ENCODE measurements around the gene CPA1.
"Not testable (repeated sequence)": the region's sequence is repeated elsewhere in the genome, so short reads cannot be mapped to it uniquely, and the experiment has no call there.

Gene CPA1

DNA sequence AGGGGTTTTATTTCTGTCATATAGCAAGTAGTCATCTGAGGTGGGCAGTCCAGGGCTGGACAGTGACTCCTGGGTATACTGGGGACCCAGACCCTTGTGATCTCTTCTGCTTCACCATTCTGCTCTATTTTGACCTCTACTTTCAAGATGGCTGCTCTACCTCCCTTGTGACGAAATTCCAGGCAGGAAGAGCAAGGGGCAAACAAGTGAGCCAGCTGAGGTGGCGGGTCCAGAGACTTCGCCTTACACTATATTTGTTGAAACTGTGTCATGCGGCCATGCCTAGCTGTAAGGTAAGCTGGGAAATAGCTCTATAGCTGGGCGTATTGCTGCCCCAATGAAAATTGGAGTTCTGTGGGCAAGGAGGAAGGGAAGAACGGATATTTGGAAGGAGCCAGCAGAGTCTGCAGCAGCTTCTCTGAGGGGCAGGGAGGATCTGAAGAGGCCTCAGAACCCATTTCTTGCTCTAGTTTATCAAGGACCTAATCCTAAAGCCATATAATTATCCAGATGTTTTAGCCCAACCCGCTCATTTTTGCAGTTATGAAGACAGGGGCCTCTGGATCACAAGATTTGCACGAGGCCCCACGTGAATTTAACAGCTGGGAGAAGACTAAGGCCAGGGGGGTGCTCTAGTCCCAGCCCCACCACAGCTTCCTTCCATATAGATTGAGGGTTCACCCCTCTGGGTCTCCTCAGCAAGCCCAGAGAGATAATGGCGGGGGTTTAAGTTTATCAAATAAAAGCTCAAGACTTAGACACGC is 7.7 kb upstream of the CPA1 start:
- DNase-seq (ENCODE audit: low read depth in 2 of 2): no peak

DNA sequence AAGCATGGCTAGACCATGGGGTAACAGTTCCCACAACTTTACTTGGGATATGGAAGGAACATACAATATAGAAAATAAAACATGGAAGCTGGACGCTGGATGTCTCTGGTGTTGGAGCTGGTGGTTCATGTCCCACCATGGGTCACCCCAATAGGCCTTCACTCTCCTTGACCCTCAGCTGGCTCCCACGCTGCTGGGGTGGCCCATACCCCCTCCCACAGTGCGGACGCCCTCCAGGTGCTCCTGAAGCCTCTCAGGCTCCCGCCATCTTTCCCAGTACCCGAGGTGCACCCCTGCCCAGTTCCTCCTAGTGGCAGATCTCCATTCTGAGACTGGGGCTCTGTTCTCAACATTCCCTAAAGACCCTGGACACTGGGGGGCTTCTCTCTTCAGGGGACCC is 5.8 kb upstream of the CPA1 start:
- no peak for DNase-seq (ENCODE audit: low read depth in 2 of 2)

DNA sequence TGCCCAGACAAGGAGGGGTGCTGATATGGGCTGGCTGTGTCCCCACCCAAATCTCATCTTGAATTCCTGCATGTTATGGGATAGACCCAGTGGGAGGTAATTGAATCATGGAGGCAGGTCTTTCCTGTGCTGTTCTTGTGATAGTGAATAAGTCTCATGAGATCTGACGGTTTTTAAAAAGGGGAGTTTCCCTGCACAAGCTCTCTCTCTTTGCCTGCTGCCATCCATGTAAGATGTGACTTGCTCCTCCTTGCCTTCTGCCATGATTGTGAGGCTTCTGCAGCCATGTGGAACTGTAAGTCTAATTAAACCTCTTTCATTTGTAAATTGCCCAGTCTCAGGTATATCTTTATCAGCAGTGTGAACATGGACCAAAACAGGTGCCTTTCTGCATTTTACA is 3.8 kb upstream of the CPA1 start:
- DNase-seq (ENCODE audit: low read depth in 2 of 2): not testable (repeated sequence)

DNA sequence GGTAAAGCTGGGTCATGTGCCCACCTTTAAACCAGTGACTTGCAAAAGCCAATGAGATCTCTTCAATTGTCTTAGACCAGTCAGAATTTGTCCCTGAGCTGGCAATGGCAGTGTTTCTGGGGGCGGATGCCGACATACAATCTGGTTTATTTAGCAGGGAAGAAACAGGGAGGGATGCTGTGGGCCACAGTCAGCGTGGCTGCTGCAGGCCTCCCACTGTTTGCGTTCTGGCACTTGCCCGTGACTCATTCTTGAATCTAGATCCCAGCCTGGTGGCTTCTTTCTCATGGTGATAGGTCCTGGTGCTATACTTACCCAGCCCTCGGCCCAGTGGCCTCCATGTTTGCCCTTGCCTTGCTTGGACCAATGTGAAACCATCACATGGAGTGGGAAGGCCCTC is 3.1 kb upstream of the CPA1 start:
- no peak for DNase-seq (ENCODE audit: low read depth in 2 of 2)

DNA sequence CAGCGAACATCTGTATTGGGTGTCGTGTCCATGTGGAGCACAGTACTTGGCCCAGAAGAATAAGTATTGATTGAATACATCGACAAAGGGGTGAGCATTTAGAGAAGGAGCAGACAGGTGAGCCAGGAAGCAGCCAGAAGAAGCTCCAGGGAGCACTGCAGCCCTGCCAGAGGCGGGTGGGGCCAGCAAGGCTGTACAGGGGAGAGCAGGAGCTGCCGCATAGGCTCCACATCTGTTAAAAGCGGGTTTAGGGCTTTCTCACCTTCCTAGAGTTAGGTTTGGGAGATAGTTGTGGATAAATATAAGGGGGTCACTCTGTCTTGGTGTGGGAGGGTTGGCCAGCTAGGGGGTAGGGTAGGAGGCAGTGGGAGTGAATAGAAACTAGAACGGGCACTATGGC is 1.3 kb upstream of the CPA1 start:
- no peak for DNase-seq (ENCODE audit: low read depth in 2 of 2)

DNA sequence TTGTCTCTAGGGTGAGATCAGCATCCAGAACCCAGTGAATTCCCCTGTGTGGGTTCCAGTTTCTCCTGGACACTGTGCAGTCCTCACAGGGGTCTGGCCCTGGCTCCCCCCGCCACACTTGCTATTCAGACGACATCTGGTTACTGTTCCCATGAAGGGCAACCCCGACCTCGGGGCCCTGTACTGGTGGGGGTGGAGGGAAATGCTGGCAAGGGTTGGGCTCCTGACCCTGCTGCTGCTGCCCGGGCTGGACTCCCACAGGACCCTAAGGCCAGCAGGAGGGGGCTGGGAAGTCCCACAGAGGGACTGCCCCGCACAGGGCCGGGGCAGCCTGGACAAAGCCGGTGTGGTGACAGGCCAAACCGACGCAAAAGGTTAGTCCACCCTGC is 768 bp upstream of the CPA1 start:
- DNase-seq (ENCODE audit: low read depth in 2 of 2): no peak

DNA sequence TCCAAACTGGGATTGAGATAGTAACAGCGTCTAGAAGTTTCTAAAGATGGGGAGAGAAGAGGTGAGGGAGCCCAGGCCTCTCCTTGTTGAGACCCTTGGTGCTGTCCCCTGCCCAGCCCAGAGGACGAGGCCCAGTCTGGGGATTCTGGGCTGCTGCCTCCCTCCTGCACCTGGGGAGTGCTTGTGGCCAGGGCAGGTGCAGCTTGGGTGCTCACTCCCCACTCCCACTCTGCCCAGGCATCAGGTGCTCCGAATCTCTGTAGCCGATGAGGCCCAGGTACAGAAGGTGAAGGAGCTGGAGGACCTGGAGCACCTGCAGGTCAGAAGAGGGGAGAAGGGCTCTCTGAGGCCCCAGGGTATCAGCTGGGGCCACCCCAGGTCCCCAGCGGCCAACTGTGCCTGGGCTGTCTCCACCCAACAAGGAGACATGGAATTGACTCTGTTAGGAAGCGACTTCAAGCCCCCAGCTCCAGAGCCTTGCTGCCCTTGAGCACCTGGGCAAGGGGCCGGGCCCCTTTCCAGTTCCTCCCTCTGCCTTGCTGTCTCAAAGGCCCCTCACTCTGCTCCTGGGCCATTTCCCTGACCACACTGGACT is 664 bp downstream of the CPA1 start:
- no peak for DNase-seq (ENCODE audit: low read depth in 2 of 2)

DNA sequence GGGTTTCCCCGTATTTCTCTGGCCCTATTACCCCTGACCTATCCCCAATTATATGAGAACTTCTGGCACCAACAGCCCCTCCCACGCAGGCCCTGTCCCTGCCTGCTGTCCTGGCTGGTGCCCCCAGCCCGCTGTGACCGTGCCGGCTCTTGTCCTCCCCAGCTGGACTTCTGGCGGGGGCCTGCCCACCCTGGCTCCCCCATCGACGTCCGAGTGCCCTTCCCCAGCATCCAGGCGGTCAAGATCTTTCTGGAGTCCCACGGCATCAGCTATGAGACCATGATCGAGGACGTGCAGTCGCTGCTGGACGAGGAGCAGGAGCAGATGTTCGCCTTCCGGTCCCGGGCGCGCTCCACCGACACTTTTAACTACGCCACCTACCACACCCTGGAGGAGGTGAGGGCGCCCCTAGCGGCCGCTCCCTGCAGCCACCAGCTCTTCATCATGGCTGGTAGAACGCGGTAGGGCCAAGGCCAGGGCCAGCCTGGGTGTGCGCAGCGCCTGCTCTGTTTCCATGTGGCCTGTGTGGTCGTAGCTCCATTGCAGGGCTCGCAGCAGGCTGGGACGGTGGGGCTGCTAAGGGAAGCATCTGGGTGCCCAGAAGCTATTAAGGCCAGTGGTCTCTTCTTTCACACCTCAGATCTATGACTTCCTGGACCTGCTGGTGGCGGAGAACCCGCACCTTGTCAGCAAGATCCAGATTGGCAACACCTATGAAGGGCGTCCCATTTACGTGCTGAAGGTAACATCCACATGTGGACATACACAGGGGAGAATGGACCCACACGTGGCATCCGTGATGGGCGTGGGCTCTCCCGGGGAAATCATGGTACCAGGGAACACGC is 1.4 kb downstream of the CPA1 start:
- DNase-seq (ENCODE audit: low read depth in 2 of 2): no peak

DNA sequence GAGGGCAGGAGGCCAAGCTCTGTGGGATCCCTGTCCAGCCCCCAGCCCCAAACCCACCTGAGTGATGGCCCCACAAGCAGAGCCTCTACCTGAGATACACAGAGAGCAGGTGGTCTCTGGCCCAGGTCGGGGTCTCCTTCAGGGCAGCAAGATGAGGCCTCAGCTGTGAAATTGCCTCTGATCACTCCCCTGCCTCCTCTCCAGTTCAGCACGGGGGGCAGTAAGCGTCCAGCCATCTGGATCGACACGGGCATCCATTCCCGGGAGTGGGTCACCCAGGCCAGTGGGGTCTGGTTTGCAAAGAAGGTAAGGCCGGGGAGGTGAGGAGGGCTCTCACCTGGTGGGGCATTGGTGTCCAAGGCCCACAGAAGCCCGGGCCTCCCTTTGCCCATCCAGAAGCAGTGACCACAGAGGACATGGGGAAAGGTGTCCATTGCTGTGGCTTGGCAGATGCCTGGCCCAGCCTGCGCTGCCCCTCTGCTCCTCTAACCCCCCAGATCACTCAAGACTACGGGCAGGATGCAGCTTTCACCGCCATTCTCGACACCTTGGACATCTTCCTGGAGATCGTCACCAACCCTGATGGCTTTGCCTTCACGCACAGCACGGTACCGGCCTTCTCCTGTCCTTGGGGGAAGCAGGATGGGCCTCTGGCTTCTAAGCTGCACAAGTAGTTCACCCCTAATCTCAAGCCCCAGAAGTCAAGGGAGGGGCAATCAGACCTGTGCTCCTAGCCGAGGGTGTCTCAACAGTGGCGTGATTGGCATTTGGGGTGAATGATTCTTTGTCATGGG is 3.1 kb downstream of the CPA1 start:
- DNase-seq (ENCODE audit: low read depth in 2 of 2): no peak

DNA sequence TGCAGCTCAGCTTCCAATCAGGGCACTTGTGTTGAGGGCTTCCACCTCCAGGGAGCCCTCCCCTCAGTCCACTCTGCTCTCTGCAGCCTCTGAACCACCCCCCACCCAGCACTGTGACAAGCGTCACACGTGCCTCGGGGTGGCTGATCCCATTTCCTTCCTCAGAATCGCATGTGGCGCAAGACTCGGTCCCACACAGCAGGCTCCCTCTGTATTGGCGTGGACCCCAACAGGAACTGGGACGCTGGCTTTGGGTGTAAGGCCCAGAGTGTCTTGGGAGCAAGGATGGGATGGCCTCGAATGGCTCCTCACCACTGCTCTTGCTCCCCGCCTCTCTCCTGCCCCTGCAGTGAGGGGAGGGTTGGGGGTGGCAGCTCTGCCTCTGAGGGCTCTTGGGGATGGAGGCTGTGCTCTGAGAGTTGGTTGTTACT is 4.1 kb downstream of the CPA1 start:
- no peak for DNase-seq (ENCODE audit: low read depth in 2 of 2)

DNA sequence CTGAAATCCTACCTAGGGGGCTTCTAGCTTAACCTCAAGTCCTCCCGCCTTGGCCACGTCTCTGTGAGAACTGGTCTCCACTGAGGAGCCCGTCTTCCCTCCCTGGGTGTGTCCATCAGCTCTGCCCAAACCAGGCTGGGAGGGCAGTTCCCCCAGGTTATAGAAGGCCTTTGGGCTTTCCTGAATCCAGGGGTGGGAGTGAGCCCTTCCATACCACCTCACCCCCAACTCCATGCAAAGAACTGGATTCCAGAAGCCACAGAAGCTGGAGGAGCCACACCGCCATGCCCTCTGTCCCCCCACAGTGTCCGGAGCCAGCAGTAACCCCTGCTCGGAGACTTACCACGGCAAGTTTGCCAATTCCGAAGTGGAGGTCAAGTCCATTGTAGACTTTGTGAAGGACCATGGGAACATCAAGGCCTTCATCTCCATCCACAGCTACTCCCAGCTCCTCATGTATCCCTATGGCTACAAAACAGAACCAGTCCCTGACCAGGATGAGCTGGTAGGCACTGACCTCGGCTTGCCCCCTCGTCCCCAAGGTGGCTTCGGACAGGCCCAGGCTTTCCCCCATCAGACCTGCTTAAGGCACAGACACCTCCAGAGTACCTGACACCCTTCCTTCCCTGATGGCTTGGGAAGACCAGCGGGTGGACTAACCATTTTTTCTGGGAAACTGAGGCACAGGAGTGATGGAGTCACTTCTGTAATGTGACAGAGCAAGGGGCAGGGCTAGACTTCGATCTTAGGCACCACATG is 4.7 kb downstream of the CPA1 start:
- no peak for DNase-seq (ENCODE audit: low read depth in 2 of 2)

DNA sequence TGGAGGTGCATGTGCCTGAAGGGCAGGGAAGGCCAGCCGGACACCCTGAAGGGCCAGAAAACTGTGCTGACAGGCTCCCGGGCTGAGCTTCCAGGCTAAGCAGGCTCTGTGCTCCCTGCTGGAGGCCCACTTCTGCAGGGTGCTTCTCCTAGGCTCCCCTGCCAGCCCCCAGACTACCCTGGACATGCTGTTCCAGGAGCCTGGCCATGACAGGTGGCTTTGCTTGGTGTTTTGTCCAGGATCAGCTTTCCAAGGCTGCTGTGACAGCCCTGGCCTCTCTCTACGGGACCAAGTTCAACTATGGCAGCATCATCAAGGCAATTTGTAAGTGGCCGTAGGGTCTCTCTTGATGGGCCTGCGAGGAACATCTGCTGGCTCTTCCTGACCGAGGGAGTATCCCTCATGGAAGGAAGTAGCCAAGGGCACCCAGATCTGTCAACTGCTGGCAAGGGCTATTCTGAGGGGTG is 5.3 kb downstream of the CPA1 start:
- no peak for DNase-seq (ENCODE audit: low read depth in 2 of 2)

DNA sequence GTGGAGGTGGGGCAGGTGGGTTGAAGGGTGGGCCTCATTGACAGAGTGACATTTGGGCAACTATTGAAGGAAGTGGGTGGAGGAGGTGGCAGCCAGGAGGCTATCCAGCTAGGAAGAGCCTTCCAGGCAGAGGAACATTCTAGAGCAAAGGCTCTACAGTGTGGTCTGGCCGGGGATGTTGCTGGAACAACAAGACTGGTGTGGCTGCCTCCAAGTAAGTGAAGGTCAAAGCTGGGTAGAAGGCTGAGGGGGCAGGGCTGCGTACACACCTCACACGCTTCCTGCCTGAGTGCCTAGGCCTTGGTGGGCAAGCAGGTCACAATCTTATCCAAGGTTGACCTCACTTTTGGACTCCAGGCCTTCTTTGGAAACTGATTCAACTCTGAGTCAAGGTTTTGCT is 6.6 kb downstream of the CPA1 start:
- no peak for DNase-seq (ENCODE audit: low read depth in 2 of 2)

DNA sequence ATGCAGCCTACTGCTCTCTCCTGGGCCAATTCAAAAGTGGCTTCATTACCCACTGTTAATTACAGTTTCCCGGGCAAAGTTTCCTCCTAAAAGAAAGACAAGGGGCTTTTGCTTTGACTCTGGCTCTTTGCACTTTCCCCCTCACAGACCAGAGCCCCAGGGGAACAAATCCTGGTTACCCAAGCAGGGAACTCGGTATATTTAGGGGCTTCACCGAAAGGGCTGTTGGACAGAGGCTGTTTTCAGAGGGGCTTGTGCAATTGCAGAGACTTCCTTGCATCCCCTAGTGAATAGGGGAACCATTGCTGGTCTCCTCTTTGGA is 7.0 kb downstream of the CPA1 start:
- DNase-seq (ENCODE audit: low read depth in 2 of 2): no peak

DNA sequence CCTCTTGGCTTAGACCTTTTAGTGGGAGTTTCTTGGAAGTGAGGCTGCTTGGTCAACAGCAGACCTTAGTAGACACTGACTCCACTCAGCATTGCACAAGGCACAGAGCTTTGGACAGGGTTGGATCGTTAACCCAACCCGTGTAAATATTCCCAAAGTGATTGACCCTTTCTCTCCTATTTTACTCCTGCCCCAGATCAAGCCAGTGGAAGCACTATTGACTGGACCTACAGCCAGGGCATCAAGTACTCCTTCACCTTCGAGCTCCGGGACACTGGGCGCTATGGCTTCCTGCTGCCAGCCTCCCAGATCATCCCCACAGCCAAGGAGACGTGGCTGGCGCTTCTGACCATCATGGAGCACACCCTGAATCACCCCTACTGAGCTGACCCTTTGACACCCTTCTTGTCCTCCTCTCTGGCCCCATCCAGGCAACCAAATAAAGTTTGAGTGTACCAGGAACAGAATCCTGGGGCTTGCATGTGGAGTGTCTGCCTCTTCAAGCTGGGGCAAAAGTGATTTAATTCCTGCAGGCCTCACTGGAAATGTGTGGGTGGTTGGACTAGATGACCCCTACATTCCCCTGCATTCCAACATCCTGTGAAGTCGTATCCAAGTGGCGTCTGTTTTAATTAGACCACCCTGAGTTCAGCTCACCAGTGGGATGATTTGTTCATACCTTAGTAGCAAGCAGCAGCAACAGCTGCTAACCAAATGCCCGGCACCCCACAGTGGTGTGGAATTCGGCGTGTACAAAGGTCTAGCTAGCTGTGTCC is 7.5 kb downstream of the CPA1 start:
- peak; percentile 89 for DNase-seq (ENCODE audit: low read depth in 2 of 2)

DNA sequence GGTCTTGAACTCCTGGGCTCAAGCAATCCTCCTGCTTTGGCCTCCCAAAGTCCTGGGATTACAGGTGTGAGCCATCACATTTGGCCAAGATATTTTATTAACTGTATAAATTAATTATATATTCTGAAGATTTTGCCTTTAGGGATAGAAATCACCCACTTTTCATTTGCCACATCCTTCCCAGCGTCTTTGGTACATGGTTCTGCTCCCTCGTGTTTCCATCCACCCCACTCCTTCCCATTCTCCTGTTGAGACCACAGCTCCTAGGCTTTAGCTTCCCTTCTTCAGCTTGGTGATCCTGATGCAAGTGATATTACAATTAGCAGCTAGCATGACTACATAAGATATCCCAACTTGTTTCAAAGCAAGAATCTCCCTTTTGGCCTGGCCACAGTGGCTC is 8.4 kb downstream of the CPA1 start:
- no peak for DNase-seq (ENCODE audit: low read depth in 2 of 2)

DNA sequence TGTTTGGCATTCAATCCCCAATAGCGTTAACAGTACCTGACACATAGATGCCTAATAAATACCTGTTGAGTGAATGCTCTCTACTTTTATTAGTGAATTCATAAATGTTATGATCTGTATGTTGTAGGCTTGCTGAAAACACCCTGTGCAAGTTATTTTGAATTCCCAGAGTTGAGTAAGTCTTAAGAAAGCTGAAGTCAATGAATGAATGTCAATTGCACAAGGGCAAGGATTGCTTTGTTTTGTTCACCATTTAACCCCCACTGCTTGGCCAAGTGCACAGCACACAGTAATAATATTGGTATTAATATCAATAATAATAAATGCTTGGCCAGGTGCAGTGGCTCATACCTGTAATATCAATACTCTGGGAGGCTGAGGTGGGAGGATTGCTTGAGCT is 10.2 kb downstream of the CPA1 start:
- DNase-seq (ENCODE audit: low read depth in 2 of 2): no peak

DNA sequence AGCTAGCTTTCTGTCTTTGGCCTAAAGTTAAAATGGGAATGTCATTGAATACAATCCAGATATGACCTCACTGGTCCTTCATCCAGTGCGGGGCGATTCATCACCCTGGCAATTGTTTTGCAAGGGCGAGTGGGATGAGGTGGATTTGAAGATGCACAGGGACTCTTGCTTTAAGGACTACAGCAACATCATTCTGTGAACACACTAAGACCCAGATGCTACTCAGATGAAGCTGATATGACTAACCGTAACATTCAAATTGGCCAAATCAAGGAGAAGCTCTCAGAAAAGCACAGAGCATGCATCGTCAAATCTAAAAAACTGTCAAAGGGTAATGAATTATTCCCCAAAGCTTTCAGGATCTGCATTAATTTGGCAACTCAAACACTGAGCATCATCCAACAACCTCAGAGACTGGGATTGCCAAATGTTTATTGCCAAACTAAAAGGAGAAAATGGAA is 12.8 kb downstream of the CPA1 start:
- peak; percentile 63 to 64 for DNase-seq (ENCODE audit: low read depth in 2 of 2)

DNA sequence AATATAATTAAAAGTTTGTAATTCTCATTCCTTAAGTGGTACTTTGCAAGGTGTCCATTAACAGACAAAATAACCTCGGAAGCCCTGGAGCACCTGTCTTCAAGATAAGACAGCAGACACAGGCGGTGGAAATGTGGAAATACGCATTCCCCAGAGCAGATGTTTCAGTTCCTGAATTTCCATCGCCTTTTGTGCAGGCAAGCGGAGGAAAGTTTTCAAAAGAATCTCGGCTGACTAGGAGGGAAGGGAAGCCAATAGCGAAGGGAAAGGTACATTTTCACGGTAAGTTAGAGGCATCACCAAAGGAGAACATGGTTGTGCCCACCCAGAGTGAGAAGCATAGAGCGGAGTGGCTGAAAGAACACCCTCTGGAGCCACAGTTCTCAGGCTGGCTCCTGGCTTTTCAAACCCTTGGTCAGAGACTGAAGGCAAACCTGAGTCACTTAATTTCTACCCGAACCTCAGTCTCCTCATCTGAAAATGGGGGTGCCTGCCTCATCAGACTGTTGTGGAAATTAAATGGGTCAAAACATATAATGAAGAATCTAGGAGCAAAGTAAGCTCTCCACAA is 13.6 kb downstream of the CPA1 start:
- DNase-seq (ENCODE audit: low read depth in 2 of 2): no peak
